H1 (cell line): ENCODE results near the gene NIPAL1. TPM values are rescaled to one million over a fixed set of nuclear protein-coding genes. Genes with fewer than 3 reads are reported as not detected.

Experiments
- CTCF ChIA-PET: fragments of 300-600 bp; sonication (Branson Sonifier 250); formaldehyde crosslinking; loops from one replicate; lab custom pipeline; 2021; ENCODE audit not compliant: partially characterized antibody; lab: Charles Lee
- POLR2A ChIA-PET: fragments of 300-600 bp; sonication (Branson Sonifier 250); formaldehyde crosslinking; loops from one replicate; lab custom pipeline; 2021; ENCODE audit warnings: inconsistent platforms; ENCODE audit not compliant: partially characterized antibody; lab: Charles Lee
- DNase-seq, 2 experiments: peaks; one replicate each; pipeline versions ENCODE4 v3.0.0 to v3.0.0-alpha.2; 2010 to 2022; ENCODE audit warnings: low spot score in 2 of 2, low read depth in 1 of 2, mixed read lengths in 1 of 2
- FAIRE-seq: peaks from 2 replicates; lab custom pipeline; 2011; peaks lifted over from hg19 to GRCh38; lab: Jason Lieb, UNC
- H2AFZ ChIP-seq: 2 replicates; pipeline ENCODE4 v1.8.1; 2012; ENCODE audit warnings: low read length, inconsistent platforms
- H2AK5ac ChIP-seq: 2 replicates; pipeline ENCODE4 v1.6.1; 2013; ENCODE audit warnings: low read depth, low read length
- H2BK120ac ChIP-seq: replicated peaks from 2 replicates; pipeline ENCODE3; 2013; ENCODE audit warnings: low read depth, low read length, inconsistent platforms
- H2BK12ac ChIP-seq: 2 replicates; pipeline ENCODE4 v1.6.1; 2013; ENCODE audit warnings: low read depth, low read length
- H2BK15ac ChIP-seq: 2 replicates; pipeline ENCODE4 v1.6.1; 2013; ENCODE audit warnings: low read length
- H2BK20ac ChIP-seq: 2 replicates; pipeline ENCODE4 v1.6.1; 2013; ENCODE audit warnings: low read length
- H2BK5ac ChIP-seq: 2 replicates; pipeline ENCODE4 v1.6.1; 2013; ENCODE audit warnings: low read depth, low read length
- H3K14ac ChIP-seq: 2 replicates; pipeline ENCODE4 v1.6.1; 2013; ENCODE audit warnings: inconsistent platforms; ENCODE audit not compliant: insufficient read length
- H3K18ac ChIP-seq: 2 replicates; pipeline ENCODE4 v1.6.1; 2013; ENCODE audit warnings: low read length; ENCODE audit errors: extremely low read depth
- H3K23ac ChIP-seq: 2 replicates; pipeline ENCODE4 v1.6.1; 2013; ENCODE audit warnings: inconsistent platforms; ENCODE audit not compliant: insufficient read length
- H3K23me2 ChIP-seq: 2 replicates; pipeline ENCODE4 v1.6.1; 2013; ENCODE audit warnings: low read depth, low read length
- H3K27ac ChIP-seq: 2 replicates; pipeline ENCODE4 v1.6.1; 2011; ENCODE audit warnings: low read depth, low read length, inconsistent platforms
- H3K27me3 ChIP-seq, 4 experiments: replicated peaks in 1 of 4; 1 replicate in 1 of 4; 2 replicates in 3 of 4; pipeline versions ENCODE4 v1.6.1 to v1.8.1; 2011 to 2013; ENCODE audit warnings: low read length in 3 of 4, mild to moderate bottlenecking in 3 of 4, inconsistent platforms in 2 of 4, mixed read lengths in 2 of 4, moderate library complexity in 1 of 4; ENCODE audit not compliant: control insufficient read depth in 3 of 4, insufficient read depth in 3 of 4; ENCODE audit errors: extremely low read depth in 1 of 4
- H3K36me3 ChIP-seq, 4 experiments: 2 replicates each; pipeline versions ENCODE4 v1.6.1 to v1.8.1; 2011 to 2013; ENCODE audit warnings: mild to moderate bottlenecking in 4 of 4, low read length in 3 of 4, moderate library complexity in 2 of 4, control low read depth in 1 of 4, inconsistent platforms in 1 of 4; ENCODE audit not compliant: insufficient read depth in 4 of 4, control insufficient read depth in 2 of 4
- H3K4ac ChIP-seq: replicated peaks from 2 replicates; pipeline ENCODE3; 2013; ENCODE audit warnings: low read length, low read depth, mixed read lengths, inconsistent platforms; ENCODE audit not compliant: insufficient read length
- H3K4me1 ChIP-seq, 4 experiments: replicated peaks in 1 of 4; 1 replicate in 1 of 4; 2 replicates in 3 of 4; pipeline versions ENCODE4 v1.6.1 to v1.8.1; 2011 to 2013; ENCODE audit warnings: low read length in 3 of 4, inconsistent platforms in 2 of 4, mixed read lengths in 1 of 4; ENCODE audit not compliant: insufficient read depth in 4 of 4, control insufficient read depth in 3 of 4
- H3K4me2 ChIP-seq, 2 experiments: 2 replicates each; pipeline versions ENCODE4 v1.6.1 to v1.8.1; 2011 to 2013; ENCODE audit warnings: low read depth in 2 of 2, low read length in 2 of 2, control low read depth in 1 of 2, inconsistent platforms in 1 of 2, mild to moderate bottlenecking in 1 of 2; ENCODE audit not compliant: insufficient read depth in 1 of 2
- H3K4me3 ChIP-seq, 4 experiments: fragments of 200-600, 300-600 bp in 1 of 4; sonication (generic), shearing (Covaris generic), sonication (Bioruptor Twin) in 1 of 4; 2 replicates each; pipeline versions ENCODE4 v1.5.1 to v1.8.1; 2011 to 2016; ENCODE audit warnings: low read length in 4 of 4, low read depth in 3 of 4, control low read depth in 2 of 4, inconsistent platforms in 2 of 4, mild to moderate bottlenecking in 2 of 4, mixed read lengths in 1 of 4, moderate library complexity in 1 of 4; ENCODE audit not compliant: insufficient read depth in 2 of 4; ENCODE audit errors: extremely low read depth in 1 of 4
- H3K56ac ChIP-seq: replicated peaks from 2 replicates; pipeline ENCODE3; 2013; ENCODE audit warnings: low read depth, mild to moderate bottlenecking, mixed read lengths, low read length, inconsistent platforms; ENCODE audit not compliant: insufficient read length
- H3K79me1 ChIP-seq: 2 replicates; pipeline ENCODE4 v1.6.1; 2013; ENCODE audit warnings: low read depth, low read length, control low read depth
- H3K79me2 ChIP-seq, 2 experiments: 2 replicates each; pipeline versions ENCODE4 v1.6.1 to v1.8.1; 2012 to 2013; ENCODE audit warnings: low read length in 2 of 2, mild to moderate bottlenecking in 2 of 2, inconsistent platforms in 1 of 2; ENCODE audit not compliant: insufficient read depth in 2 of 2, control insufficient read depth in 1 of 2
- H3K9ac ChIP-seq, 4 experiments: replicated peaks in 1 of 4; 1 replicate in 1 of 4; 2 replicates in 3 of 4; pipeline versions ENCODE4 v1.6.1 to v1.8.1; 2011 to 2013; ENCODE audit warnings: low read depth in 3 of 4, low read length in 3 of 4, control low read depth in 2 of 4, mild to moderate bottlenecking in 2 of 4, moderate library complexity in 2 of 4, inconsistent platforms in 1 of 4; ENCODE audit errors: extremely low read depth in 1 of 4
- H3K9me3 ChIP-seq, 2 experiments: 2 replicates each; pipeline versions ENCODE4 v1.6.1 to v1.8.1; 2012 to 2013; ENCODE audit warnings: mild to moderate bottlenecking in 2 of 2, moderate library complexity in 2 of 2, control low read depth in 1 of 2, inconsistent platforms in 1 of 2, low read depth in 1 of 2, low read length in 1 of 2, mixed read lengths in 1 of 2; ENCODE audit not compliant: insufficient read depth in 2 of 2
- H4K20me1 ChIP-seq, 2 experiments: replicated peaks in 1 of 2; 2 replicates each; pipeline versions ENCODE3 to v1.8.1; 2011 to 2013; ENCODE audit warnings: inconsistent platforms in 2 of 2, low read length in 2 of 2, mild to moderate bottlenecking in 1 of 2; ENCODE audit not compliant: insufficient read depth in 2 of 2, control insufficient read depth in 1 of 2
- H4K5ac ChIP-seq: 2 replicates; pipeline ENCODE4 v1.6.1; 2013; ENCODE audit warnings: low read length, low read depth, mixed read lengths, inconsistent platforms; ENCODE audit not compliant: insufficient read length
- H4K8ac ChIP-seq: 2 replicates; pipeline ENCODE4 v1.8.0; 2013; ENCODE audit warnings: mild to moderate bottlenecking, moderate library complexity, low read length, inconsistent platforms; ENCODE audit not compliant: insufficient read depth; ENCODE audit errors: extremely low read depth
- H4K91ac ChIP-seq: replicated peaks from 2 replicates; pipeline ENCODE3; 2013; ENCODE audit warnings: low read length, mixed read lengths, inconsistent platforms; ENCODE audit not compliant: insufficient read length
- CBX8 ChIP-seq: fragments of 300-800, 300-1000 bp; sonication (generic); IDR thresholded peaks from 2 replicates; pipeline ENCODE4 v1.7.1; 2016; ENCODE audit warnings: low read depth, low read length, borderline replicate concordance
- CHD1 ChIP-seq: IDR thresholded peaks from 2 replicates; pipeline ENCODE4 v1.6.1; 2012; ENCODE audit warnings: low read depth, low read length, improper control_type of control experiment
- CREB1 ChIP-seq: IDR thresholded peaks from 2 replicates; pipeline ENCODE4 v1.6.1; 2012; ENCODE audit warnings: inconsistent platforms
- EP300 ChIP-seq, 2 experiments: IDR thresholded peaks; 1 replicate in 1 of 2; 2 replicates in 1 of 2; pipeline ENCODE4 v1.6.1; 2011 to 2012; ENCODE audit warnings: low read depth in 2 of 2, low read length in 2 of 2, mild to moderate bottlenecking in 2 of 2, borderline replicate concordance in 1 of 2, inconsistent platforms in 1 of 2, moderate library complexity in 1 of 2
- EZH2 ChIP-seq: fragments of 200-600 bp; sonication (generic); IDR thresholded peaks from 2 replicates; pipeline ENCODE4 v1.7.1; 2012; ENCODE audit warnings: low read depth, mild to moderate bottlenecking, moderate library complexity, low read length, inconsistent platforms; ENCODE audit not compliant: severe bottlenecking
- JUN ChIP-seq: IDR thresholded peaks from 2 replicates; pipeline ENCODE4 v1.6.1; 2011; ENCODE audit warnings: low read depth, mild to moderate bottlenecking, improper control_type of control experiment, low read length
- KDM4A ChIP-seq: IDR thresholded peaks from one replicate; pipeline ENCODE4 v1.7.1; 2012; ENCODE audit warnings: low read depth, mild to moderate bottlenecking, moderate library complexity, low read length, inconsistent platforms; ENCODE audit not compliant: severe bottlenecking
- KDM5A ChIP-seq: fragments of 200-600 bp; IDR thresholded peaks from 2 replicates; pipeline ENCODE4 v1.7.1; 2012; ENCODE audit warnings: mild to moderate bottlenecking, low read length, inconsistent platforms, mixed read lengths
- MAFK ChIP-seq: IDR thresholded peaks from 2 replicates; pipeline ENCODE4 v1.6.1; 2012; ENCODE audit warnings: low read depth, mild to moderate bottlenecking, improper control_type of control experiment, low read length
- PHF8 ChIP-seq: fragments of 200-600 bp; sonication (generic); conservative IDR thresholded peaks from 2 replicates; pipeline ENCODE4 v1.7.1; 2012; ENCODE audit warnings: low read depth, mild to moderate bottlenecking, inconsistent platforms, low read length, moderate library complexity
- POLR2AphosphoS5 ChIP-seq: IDR thresholded peaks from 2 replicates; pipeline ENCODE4 v1.6.1; 2011; ENCODE audit warnings: low read depth, low read length
- RNF2 ChIP-seq: fragments of 200-900, 300-1000 bp; sonication (generic); IDR thresholded peaks from 2 replicates; pipeline ENCODE4 v1.7.1; 2016; ENCODE audit warnings: borderline replicate concordance, low read depth, mild to moderate bottlenecking, antibody characterized with exemption, low read length; ENCODE audit not compliant: poor library complexity, severe bottlenecking; ENCODE audit errors: missing control alignments
- SIN3A ChIP-seq, 2 experiments: IDR thresholded peaks in 1 of 2; conservative IDR thresholded peaks in 1 of 2; 2 replicates each; pipeline ENCODE4 v1.6.1; 2011 to 2012; ENCODE audit warnings: low read length in 2 of 2, improper control_type of control experiment in 1 of 2, low read depth in 1 of 2, mild to moderate bottlenecking in 1 of 2
- SP4 ChIP-seq: IDR thresholded peaks from 2 replicates; pipeline ENCODE4 v1.6.1; 2012; ENCODE audit warnings: low read length, inconsistent platforms
- TBP ChIP-seq: IDR thresholded peaks from 2 replicates; pipeline ENCODE4 v1.6.1; 2011; ENCODE audit warnings: low read depth, low read length, improper control_type of control experiment
- YY1 ChIP-seq: IDR thresholded peaks from 2 replicates; pipeline ENCODE4 v1.6.1; 2011; ENCODE audit warnings: low read depth, mild to moderate bottlenecking, low read length
- polyA plus RNA-seq, 7 experiments: library from polyadenylated mRNA; depleted of rRNA in 3 of 7; stranded (reverse) in 5 of 7; unstranded in 2 of 7; fragments of >200 nt in 5 of 7; fragments of 200-250 nt in 2 of 7; gene quantifications; 1 replicate in 5 of 7; 2 replicates in 1 of 7; 4 replicates in 1 of 7; pipeline versions ENCODE4 v1.2.1 to v1.2.3, GENCODE V29; 2011 to 2013; ENCODE audit warnings: missing spikeins in 2 of 7, mixed read lengths in 2 of 7
- total RNA-seq: library from RNA; stranded (reverse); fragmentation: NEBNext Ultra II Directional; extraction: Animal tissue kit (Norgen Biotek cat#: 25700); gene quantifications from 2 replicates; pipeline ENCODE4 v1.2.1, GENCODE V29; 2021

The NIPAL1 gene
- total and polyA plus RNA-seq, 2 of the 8 experiments (the other 6 are each of a cell fraction or from before 2014, with no cell fraction given) = 1.4 to 4.9 TPM

DNA sequence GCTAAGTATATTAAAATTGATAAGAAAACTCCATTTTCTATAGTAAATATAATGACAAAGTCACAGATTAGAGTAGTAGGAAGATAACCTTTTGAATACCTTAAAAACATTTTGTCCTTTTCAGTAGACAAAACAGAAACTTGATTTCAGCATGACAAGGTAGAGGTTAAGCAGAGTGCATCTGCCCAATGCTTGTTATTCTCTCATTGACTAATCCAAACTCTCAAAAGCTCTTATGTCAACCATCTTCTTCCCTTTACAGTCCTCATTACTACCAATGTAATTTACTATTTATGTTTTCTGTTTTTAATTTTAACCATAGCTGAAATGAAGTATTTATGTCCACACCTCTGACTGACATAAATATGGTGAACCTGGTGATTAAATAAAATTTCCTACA, 11.1 kb downstream of the NIPAL1 start:
- H2AK5ac ChIP-seq = no peak overlapping the region
- H3K56ac ChIP-seq = no peak overlapping the region
- H3K36me3 ChIP-seq = no peaks in the 10 kb centered on the region; a peak in 1 of 8 replicates
- ChIA-PET POLR2A (no interaction called here), CTCF (interaction anchor here (0.5 kb wide), 1 partner anchor 25 kb away, joined by 3 read pairs; no protein-coding TSS in a partner anchor)
- H3K27ac ChIP-seq = no peak overlapping the region
- no peaks in the 10 kb centered on the region for H3K23me2 ChIP-seq
- no peak overlapping the region for H2BK15ac ChIP-seq
- no peaks in the 10 kb centered on the region for H3K79me2 ChIP-seq
- no peak overlapping the region for H2BK120ac ChIP-seq
- no peaks in the 10 kb centered on the region for H3K9me3 ChIP-seq
- no peak overlapping the region for H2BK20ac ChIP-seq
- H4K91ac ChIP-seq = no peak overlapping the region
- peaks cover 0 to 11% (median 0%) of the 10 kb centered on the region in 4 experiments; a peak in 4 of 7 replicates for H3K4me1 ChIP-seq
- H3K79me1 ChIP-seq = no peaks in the 10 kb centered on the region
- H3K14ac ChIP-seq = no peak overlapping the region
- no peaks in the 10 kb centered on the region for H4K20me1 ChIP-seq
- no peak overlapping the region for H3K18ac ChIP-seq
- H3K4ac ChIP-seq = no peak overlapping the region
- H3K9ac ChIP-seq = no peak overlapping the region
- H4K8ac ChIP-seq = no peak overlapping the region
- FAIRE-seq (no peak), DNase-seq (no peak)
- H3K27me3 ChIP-seq = no peaks in the 10 kb centered on the region
- no peak overlapping the region for H3K23ac ChIP-seq
- no peak overlapping the region for H2BK12ac ChIP-seq
- no peak overlapping the region for H4K5ac ChIP-seq
- no peak overlapping the region for H3K4me2 ChIP-seq
- H2BK5ac ChIP-seq = no peak overlapping the region
- no peak overlapping the region for H2AFZ ChIP-seq
- no peak overlapping the region for H3K4me3 ChIP-seq
- TF ChIP-seq EZH2 (no peak), CBX8 (no peak), MAFK (no peak), SP4 (no peak), CREB1 (no peak), KDM5A (no peak), KDM4A (no peak), PHF8 (no peak), TBP (no peak), POLR2AphosphoS5 (no peak), JUN (no peak), SIN3A (conservative IDR thresholded peaks at IDR 0.05 in 1 of 2, IDR thresholded peaks at IDR 0.05 in 1 of 2; ENCODE audit: low read depth in 1 of 2, low read length in 2 of 2) (no peak), YY1 (no peak), CHD1 (no peak), RNF2 (no peak), EP300 (IDR thresholded peaks at IDR 0.05; ENCODE audit: borderline replicate concordance in 1 of 2, low read depth in 2 of 2, low read length in 2 of 2) (no peak)
